Brain pericyte (primary cell): ENCODE data around the gene ITGA7.

Experiments
- DNase-seq: peaks from one replicate; pipeline ENCODE4 v3.0.0-alpha.2; 2012; ENCODE audit warnings: low read depth, low spot score

ITGA7 gene

DNA sequence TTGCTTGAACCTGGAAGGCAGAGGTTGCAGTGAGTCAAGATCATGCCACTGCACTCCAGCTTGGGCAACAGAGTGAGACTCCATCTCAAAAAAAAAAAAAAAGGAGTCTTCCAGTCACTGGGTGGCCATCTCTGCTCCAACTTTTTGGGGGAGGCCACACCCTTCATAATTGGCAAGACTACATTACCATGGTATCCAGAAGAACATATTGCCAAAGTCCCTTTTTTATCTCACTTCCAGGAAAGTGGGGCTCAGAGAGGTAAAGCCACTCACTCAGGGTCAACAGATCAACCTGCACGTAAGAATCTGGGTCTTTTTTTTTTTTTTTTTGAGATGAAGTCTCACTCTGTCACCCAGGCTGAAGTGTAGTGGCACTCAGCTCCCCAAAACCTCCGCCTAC, 26.2 kb upstream of the ITGA7 start:
- no peak for DNase-seq

DNA sequence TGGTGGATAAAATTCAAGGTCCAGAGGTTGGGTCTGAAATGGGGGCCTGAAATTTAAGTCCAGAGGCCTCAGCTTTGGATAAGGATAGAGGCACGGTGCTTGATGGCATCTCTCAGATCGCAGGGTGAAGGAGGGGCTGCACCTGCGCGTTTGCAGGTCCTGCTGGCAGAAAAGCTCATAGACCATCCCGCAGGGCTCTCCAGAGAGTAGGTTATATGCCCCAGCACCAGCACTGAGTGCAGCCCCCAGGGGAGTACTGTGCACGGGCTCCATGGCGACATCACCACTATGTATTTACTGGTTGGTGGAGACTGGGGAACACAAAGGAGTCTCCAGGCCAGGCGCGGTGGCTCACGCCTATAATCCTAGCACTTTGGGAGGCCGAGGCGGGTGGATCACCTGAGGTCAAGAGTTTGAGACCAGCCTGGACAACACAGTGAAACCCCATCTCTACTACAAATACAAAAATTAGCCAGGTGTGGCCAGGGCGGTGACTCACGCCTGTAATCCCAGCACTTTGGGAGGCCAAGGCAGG, 25.4 kb upstream of the ITGA7 start:
- no peak for DNase-seq

DNA sequence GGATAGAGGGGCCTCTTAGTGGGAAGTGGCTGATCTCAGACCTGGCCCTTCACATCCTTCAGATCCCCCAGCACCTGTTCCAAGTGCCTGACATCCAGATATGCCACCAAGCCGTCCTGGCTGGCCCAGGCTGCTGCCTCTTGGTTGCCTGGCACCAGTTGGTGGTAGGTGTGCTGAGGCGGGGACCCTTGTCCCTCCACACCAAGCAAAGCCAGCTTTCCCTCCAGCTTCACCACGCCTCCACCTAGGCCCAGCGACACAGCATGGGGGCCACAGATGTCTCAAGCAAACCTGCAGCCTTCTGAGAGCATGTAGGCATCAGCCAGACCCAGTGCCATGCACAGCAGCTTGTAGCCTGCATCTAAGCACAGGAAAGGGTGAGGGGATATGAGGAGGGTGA, 24.6 kb upstream of the ITGA7 start:
- DNase-seq = no peak

DNA sequence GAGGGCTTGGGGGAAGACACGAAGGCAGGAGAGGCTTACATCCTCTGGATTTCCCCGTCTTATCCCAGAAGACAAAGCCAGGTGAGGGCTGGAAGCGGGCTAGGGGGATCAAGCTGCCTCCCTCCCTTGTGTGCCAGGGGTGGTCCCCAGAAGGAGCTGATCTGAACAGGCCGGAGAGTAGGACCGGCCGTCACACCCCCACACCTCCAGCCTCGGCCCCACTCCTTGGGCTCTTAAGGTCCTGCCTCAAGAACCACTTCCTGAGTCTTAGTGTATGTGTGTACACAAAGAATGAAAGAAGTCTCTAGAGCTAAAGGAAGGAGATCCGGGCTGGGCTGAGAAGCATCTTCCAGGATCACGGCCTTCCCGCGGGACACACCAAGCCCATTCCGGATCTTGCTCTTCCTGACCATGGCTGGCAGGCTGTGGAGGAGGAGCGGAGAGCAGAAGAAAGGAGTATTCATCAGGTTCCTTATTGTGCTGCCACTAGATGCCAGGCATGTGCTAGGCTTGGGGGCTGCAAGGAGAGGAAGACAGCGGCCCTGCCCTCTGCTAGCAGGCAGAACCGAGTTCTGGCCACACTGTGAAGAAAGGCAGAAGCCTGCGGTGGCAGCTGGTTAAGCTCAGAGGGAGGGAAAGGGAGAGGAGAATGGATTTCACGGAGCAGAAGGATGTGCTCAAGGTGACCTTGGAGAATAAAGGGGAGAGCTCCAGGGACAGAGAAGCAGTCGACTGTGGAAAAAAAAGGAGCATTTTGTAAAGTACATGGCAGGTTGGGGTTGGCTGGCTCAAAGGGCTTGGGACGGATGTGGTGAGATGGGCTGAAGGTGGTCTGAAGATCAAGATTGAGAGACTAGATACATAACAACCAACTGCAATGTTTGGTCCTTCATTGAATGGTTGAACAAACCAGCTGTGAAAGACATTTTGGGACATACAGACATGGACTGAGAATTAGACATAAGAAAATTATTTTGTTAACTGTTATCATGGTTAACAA, 22.4 kb upstream of the ITGA7 start:
- no peak for DNase-seq

DNA sequence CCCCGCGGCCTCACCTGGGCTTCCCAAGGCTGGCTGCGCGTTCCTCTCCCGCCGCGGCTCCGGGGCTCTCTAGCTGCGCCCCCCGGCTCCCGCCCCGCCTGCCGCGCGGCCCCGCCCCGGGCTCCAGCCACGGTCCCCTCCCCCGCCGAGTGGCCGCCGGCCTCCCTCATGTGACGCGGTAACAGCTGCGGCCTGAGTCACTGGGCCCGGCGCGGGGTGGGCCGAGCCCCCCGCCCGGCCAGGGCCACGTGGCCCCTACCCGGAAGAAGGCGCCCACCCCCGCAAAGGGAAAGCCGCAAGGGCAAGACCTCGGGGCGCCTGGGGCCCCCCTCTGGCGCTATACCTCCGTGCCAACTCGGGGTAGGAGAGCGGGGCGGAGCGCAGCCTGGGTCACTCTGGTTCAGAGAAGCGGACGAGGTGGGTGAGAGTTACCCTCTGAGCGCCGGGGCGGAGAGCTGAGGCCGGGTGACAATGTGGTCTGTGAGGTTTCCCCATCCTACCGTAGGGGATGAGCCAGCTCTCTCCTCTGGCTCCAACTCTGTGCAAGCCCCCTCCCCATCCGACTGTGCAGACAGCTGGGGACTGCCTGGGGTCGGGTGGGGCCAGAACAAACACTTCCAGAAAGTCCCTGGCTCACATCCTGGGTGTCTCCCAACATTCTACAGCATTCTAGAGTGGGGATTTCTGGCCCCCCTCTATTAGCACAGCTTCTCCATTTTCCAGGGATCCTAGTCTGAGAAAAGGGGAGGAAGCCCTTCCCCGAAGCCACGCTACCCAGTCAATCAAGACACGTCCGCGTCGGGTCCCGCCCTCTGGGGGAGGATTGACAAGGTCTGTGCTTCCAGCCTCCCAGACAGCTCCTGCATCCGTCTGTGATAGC, 21.5 kb upstream of the ITGA7 start, which contains the start of gene CD63:
CD63 (minus strand) TSS at position 71 of the 880 bp plus-strand sequence. CDS start 668 bp downstream, outside the sequence.
- peak; percentile 93 for DNase-seq

DNA sequence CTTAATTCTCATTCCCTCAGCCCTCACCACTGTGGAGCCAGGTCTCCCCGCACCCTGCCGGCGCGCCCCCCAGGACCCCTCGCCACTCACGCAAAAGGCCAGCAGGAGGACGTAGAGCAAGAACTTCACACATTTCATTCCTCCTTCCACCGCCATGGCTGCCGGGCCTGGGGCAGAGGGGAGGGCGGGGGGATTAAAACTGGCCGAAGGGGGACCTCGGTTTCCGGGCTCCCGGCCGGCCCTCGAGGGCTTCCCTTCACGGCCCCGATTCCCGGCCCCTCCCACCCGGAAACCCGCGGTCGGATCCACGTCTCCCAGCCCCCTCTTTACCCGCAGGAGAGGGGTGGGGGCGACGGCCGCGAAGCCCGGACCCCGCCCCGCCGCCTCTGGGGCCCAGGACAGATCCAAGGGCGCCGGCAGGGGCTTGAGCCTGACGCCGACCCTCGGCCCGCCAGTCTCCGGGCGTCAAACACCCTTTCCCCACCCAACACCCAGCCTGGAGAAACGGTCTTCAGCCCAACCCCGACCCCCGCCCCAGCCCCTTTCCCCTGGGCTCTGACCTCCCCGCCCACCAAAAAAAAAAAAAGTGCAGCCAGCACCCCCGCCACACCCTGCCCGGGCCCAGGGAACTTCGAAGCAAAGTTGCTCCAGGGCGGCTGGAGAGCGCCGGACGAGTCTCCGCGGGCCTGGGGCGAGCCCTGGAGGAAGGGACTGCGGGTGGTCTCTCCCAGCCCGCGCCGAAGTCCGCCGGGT, 20.7 kb upstream of the ITGA7 start:
- no peak for DNase-seq

DNA sequence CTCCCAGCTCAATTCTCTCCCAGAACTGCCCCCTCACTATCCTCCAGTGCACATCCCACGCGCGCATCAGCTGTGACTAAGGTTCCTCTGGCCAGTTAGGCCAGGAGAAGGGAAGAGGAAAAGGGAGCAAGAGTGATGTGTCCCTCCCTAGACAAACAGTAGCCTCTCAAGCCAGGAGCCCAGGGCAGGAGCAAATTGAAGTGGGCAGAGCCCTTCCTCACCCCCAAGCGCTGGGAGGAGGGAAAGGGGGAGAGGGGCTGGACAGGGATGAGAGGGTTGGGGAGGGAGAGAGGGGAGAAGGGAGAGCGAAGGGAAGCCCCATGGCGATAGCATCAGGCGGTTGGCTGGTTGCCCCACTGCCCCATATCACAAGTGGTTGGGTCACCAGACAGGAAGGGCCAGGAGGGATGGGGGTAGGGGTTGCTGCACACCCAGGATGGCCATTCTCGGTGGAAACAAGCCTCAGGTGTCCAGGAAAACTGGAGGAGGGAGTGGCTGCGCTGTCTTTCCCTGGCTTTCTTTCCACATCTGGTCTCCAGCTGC, 20.0 kb upstream of the ITGA7 start:
- no peak for DNase-seq

DNA sequence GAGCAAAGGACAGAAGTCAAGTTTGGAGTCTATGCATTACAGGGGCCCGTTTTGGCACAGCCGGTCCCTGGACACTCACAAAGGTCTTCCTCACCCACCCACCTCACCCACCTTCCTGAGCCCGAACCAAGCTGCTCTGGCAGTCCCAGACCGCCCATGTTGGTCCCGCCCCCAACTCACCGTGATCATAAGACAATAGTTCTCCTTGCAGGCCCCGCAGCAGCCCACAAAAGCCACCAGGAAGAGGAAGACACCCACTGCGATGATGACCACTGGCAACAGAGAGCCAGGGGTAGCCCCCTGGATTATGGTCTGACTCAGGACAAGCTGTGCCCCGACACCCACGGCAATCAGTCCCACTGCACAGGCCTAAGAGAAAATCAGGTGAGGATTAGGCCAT, 19.3 kb upstream of the ITGA7 start:
- DNase-seq = no peak

DNA sequence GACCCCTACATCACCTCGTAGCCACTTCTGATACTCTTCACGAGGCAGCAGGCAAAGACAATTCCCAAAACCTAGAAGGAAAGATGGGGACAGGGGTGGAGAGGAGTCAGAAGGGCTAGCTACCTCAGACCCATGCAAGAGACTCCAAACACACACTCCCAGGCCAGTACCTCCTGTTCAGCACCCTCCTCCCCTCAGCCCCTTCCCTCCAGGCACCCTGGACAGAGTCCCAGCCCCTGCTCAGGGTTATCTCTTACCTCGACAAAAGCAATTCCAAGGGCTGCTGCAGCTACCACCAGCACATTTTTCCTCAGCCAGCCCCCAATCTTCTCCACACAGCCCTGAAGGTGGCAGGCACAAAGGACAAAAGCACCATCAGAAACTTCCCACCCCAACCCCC, 17.9 kb upstream of the ITGA7 start:
- DNase-seq = no peak

DNA sequence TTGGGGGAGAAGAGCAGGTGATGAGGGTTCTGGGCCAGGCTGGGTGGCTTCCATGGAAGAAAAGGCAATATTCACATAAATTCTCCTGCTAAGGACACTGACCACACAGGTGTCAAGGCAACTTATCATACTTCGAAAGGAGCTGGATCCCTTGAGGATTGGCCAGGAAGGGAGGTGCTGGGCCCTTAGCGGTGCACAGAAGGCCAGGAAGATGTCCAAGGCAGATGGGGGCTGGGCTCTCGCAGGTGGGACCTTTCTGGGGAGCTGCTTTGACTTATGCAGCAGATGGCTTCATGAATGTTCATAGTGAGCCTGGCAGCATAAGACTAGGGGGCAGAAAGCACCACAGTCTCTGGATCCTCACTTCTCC, 17.2 kb upstream of the ITGA7 start:
- DNase-seq = no peak

DNA sequence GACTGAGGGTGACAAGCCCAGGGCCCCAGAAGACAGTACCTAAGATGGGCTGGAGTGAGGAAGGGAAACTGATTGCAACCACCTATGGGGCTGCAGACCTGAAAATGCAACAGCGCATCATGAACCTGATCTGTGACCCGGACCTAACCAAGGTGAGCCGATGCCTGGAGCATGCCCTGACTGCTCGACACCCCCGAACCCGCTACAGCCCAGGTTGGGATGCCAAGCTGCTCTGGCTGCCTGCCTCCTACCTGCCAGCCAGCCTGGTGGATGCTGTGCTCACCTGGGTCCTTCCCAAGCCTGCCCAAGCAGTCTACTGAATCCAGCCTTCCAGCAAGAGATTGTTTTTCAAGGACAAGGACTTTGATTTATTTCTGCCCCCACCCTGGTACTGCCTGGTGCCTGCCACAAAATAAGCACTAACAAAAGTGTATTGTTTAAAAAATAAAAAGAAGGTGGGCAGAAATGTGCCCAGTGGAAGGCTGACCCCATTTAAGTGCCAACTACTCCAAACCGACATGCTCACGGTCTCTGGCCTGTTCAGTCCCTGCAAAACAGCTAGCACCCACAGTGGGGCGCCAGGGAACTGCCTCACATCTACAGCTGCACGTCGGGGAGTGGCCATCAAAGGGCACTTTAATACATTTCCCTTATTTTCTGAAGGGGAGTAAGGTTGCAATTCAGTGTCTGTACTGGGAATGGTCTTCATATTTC, 16.7 kb upstream of the ITGA7 start:
- DNase-seq = no peak

DNA sequence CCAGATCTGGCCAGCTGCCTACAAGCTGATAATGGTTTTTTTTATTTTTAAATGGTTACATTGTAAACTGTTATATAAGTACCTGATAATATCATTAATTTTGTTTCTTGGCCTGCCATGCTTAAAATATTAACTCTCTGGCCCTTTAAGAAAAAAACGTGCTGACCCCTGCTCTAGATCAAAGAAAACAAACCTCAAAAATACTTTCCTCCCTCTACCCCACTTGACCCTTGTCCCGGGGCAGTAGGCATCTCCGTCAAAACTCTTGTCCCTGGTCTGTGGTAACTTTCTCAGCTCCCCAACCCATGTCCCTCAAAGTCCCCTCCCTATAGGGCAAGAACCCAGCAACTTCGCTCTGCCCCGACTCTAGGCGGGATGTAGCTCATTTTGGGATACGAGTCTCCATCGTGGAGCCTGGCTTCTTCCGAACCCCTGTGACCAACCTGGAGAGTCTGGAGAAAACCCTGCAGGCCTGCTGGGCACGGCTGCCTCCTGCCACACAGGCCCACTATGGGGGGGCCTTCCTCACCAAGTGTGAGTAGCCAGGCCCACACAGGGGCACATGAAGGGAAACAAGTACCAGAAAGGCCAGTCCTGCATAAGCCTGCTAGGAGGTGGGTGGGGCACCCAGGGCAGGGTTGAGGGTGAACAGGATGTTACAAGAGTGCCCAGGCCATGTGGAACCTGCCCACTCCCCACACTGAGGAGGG, 16.0 kb upstream of the ITGA7 start:
- no peak for DNase-seq

DNA sequence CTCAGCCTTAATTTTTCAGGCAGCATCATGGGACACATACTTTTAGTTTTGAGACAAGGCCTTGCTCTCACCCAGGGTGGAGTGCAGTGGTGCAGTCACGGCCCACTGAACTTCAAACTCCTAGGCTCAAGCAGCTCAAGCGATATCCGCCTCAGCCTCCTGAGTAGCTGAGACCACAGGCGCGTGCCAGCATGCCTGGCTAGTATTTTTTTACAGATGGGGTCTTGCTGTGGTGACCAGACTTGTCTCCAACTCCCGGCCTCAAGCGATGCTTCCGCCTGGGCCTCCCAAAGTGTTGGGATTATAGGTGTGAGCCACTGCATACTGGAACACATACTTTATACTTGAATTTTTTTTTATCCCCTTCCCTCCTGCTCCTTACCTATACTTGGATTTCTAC, 15.2 kb upstream of the ITGA7 start:
- no peak for DNase-seq

DNA sequence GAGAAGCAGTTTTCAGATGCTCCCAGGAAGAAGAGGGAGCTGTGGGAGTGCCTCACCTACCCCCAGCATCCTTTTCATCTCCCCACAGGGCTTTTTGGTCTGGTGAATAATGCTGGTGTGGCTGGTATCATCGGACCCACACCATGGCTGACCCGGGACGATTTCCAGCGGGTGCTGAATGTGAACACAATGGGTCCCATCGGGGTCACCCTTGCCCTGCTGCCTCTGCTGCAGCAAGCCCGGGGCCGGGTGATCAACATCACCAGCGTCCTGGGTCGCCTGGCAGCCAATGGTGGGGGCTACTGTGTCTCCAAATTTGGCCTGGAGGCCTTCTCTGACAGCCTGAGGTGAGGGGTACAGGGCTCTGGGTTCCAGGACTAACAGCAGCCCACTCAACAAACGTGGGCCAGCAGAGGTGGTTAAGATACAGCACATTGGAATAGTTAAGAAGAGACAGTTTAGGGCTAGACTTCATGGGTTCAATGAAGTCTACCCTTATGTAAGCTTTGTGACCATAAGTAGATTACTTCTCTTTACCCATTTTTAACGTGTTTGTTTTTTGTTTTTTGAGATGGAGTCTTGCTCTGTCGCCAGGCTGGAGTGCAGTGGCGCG, 14.0 kb upstream of the ITGA7 start:
- no peak for DNase-seq

DNA sequence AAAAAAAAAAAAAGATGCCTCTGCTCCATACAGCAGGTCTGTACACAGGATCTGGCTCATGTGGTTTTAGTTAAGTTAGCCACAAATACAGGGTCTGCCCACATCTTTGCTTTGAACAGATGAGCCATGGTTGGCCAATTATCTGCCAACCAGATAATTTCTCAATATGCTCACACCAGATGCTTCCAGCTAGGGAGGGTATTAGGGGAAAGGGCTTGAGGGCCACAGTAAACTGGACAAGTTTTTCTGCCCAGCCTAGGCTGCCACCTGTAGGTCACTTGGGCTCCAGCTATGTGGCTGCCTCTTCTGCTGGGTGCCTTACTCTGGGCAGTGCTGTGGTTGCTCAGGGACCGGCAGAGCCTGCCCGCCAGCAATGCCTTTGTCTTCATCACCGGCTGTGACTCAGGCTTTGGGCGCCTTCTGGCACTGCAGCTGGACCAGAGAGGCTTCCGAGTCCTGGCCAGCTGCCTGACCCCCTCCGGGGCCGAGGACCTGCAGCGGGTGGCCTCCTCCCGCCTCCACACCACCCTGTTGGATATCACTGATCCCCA, 13.3 kb upstream of the ITGA7 start:
- peak; percentile 70 for DNase-seq

DNA sequence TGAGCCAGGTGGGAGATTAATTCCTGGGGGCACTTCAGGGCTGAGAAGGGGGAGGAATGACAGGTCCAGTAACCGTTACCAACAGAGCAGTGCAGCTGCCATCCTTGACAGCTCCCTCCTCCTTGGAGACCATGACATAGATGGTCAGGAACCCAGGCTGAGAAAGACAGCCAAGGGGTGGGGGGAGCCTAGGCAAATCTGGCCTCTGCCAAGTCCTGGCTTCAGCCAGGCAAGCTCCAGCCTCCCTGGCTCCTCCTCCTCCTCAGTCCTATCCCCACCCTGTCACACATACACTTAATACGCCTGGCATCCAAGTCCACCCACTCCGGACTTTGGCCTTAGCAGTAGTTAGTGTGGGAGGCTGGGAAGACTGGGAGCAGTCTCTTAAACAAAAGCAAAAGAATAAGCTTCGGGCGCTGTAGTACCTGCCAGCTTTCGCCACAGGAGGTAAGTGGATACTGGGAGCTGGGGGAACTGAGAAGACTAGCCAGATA, 12.4 kb upstream of the ITGA7 start, which contains the start of gene RDH5:
RDH5 (plus strand) TSS at position 323 of the 494 bp plus-strand sequence. CDS start 792 bp downstream, outside the sequence.
- DNase-seq = no peak

DNA sequence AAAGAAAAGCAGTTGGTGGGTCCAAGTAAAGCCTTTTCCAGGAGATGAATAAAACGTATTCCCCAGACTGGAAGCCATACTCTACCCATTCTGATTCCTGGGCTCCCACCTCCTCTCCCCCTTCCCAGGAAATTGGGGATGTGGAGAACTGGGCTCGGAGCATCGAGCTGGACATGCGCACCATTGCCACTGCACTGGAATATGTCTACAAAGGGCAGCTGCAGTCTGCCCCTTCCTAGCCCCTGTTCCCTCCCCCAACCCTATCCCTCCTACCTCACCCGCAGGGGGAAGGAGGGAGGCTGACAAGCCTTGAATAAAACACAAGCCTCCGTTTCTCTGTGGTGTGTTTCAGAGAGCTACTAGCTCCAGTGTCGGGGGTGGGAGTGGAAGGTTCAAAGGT, 11.7 kb upstream of the ITGA7 start:
- DNase-seq = no peak

DNA sequence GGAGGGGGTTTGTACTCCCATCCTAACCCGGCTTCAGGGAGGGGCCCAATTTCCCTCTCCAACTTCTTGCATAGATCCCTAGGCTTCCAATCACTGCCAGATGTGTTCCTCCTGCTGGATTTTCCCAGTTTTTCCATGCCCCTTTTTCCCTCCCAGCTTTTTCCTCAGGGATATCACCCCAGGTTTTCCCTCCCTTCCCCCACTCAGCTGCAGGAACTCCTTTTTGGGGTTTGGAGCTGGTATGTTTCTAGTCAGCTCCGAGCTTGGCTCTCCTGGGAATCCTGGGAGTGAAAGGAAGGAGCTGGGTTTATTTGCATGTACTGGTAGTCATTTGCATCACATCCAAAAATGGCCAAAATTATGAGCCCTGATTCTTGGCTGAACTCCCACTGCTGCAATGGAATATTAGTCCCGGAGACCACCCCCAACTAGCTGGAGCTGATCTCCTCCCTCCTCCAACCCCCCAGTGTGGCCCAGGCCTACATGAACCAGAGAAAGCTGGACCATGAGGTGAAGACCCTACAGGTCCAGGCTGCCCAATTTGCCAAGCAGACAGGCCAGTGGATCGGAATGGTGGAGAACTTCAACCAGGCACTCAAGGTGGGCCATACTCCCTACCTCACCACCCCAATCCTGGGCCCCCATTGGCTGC, 11.0 kb upstream of the ITGA7 start:
- DNase-seq = no peak
